RWPE1 (cell line): ENCODE results near the gene NUB1.

Experiments
- CTCF ChIA-PET: fragments of 350-600 bp; sonication (Branson Sonifier 250); formaldehyde crosslinking; extraction: SDS; loops from one replicate; lab custom pipeline; 2021; lab: Yijun Ruan, JAX
- POLR2A ChIA-PET: fragments of 400-600 bp; formaldehyde crosslinking; extraction: SDS; loops from one replicate; lab custom pipeline; 2020; ENCODE audit warnings: antibody characterized with exemption; ENCODE audit not compliant: low non-redundant PET; lab: Yijun Ruan, JAX
- DNase-seq: peaks from one replicate; pipeline ENCODE4 v3.0.0; 2012; ENCODE audit warnings: low spot score
- H3K27ac ChIP-seq: fragments of 450-650 bp; 2 replicates; pipeline ENCODE4 v1.5.1; 2017
- CTCF ChIP-seq: fragments of 450-650 bp; conservative IDR thresholded peaks from 2 replicates; pipeline ENCODE4 v1.5.1; 2017; ENCODE audit warnings: low read depth, mild to moderate bottlenecking

The NUB1 gene

DNA sequence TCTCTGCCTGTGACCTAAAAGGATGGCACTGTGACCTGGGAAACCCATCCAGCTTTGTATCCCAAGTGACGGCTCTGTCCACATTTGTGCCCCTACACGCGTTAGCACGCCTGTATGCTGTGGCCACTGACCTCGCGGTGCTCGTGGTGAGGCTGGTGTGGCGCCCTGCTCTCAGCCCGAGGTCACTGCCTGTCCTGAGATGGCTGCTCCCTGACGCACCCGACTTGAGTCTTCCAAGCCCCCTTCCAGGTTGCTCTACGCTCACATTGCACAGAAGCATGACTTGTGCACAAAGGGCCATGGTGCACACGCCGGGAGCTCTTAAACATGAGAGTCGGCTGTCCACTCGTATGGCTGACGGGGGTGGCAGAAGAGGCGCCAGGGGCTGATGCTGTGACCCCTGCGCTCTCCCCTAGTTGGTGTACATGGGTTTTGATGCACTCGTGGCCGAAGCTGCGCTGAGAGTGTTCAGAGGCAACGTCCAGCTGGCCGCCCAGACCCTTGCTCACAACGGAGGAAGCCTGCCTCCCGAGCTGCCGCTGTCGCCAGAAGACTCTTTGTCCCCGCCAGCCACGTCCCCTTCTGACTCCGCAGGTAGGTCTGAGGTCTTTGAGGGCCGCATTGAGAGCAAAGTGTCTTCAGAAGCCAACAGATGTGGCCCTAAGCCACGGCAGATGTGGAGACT lies 34.7 kb downstream of the NUB1 start:
- ChIA-PET POLR2A (no interaction called here), CTCF (interaction anchor here (0.6 kb wide), 1 partner anchor 25 kb away, joined by 4 read pairs; no protein-coding TSS in a partner anchor)
- TF ChIP-seq CTCF = no peak
- H3K27ac ChIP-seq = no peak overlapping the region
- DNase-seq = no peak

DNA sequence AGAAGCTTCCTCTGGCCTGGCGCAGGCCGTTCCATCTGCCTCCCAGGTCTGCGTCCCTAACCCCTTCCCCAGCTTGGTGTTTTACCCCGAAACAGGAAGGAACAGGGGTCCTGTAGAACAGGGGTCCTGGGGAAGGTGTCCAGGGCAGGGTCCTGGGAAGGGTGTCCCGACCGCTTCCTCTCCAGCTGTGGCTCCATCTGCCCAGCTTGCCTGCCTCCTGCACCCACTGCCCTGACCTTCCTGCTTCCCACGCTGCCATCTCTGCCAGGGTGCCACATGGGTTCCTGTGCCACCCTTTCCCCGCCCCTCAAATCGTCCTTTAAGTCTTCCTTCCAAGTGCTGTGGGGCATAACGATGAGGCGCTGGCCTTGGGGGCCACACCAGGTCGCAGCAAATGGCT lies 35.8 kb downstream of the NUB1 start:
- CTCF ChIA-PET = interaction anchor here (0.5 kb wide), 1 partner anchor 63 kb away, joined by 3 read pairs; no protein-coding TSS in a partner anchor
- POLR2A ChIA-PET = no interaction called here
- no peak for DNase-seq

GRCh38 chr7:151378011-151378410 lies 36.4 kb downstream of the NUB1 start:
- no peak for TF ChIP-seq CTCF
- CTCF ChIA-PET = no interaction called here

More for the DNA sequence above, 35.8 kb downstream of the NUB1 start:
- H3K27ac ChIP-seq = no peak overlapping the region
- no peak for TF ChIP-seq CTCF

DNA sequence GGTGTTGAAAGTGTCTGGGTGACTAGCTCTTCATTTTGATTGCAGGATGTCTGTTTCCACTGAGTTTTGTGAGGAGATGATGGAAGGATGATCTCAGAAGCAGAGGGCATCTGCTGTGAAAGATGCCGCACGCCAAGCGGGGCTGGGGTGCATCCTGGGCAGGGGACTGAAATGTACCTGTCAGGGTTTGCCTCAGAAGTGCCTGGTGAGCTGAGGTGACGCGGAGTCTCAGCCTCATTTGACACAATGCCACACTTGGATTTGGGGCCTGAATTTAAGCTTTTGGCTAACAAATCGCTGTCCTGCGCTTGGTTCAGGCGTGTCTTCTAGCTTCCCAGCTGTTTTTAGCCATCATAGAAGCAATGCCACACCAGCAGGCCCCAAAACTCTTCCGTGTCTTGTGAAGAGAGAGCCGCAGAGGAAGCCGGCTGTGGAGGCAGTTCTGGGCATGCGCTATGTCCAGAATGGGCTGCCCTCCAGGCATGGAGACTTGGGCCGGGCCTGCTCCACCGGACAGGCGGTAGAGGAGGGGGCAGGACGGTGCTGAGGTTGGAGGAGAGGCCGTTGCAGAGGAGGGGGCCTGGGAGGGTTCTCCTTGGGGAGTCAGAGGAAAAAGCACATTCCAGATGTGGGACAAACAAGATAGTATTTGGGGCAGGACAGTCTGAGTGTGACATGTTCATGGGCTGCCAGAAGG lies 37.0 kb downstream of the NUB1 start:
- no peak for DNase-seq
- TF ChIP-seq CTCF = no peak
- ChIA-PET POLR2A (no interaction called here), CTCF (interaction anchor here (0.6 kb wide), 1 partner anchor 12 kb away, joined by 3 read pairs; no protein-coding TSS in a partner anchor)
- peak overlapping the region; percentile 7; the same call in 1 of the 2 replicates for H3K27ac ChIP-seq

More at GRCh38 chr7:151378011-151378410, 36.4 kb downstream of the NUB1 start:
- POLR2A ChIA-PET = no interaction called here
- no peak overlapping the region for H3K27ac ChIP-seq
- DNase-seq = no peak

DNA sequence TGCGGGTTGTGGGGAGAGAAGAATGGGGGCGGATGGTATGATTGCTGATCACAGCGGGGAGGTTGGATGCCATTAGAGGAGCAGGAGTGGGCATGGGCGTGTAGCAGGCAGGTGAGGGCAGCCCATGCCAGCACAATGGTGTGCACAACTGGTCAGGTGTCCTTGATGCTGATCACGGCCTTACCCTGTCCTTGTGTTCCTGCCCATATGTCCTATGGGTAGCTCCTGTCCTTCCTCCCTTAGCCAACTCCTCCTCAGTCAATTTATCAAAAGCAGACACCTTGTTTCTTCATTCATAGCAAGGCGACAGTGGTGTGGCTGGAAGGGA lies 37.5 kb downstream of the NUB1 start:
- TF ChIP-seq CTCF = no peak
- ChIA-PET CTCF (interaction anchor here (0.6 kb wide), 1 partner anchor 12 kb away, joined by 3 read pairs; no protein-coding TSS in a partner anchor), POLR2A (no interaction called here)
- DNase-seq = no peak
- peak overlapping the region; percentile 7; the same call in 1 of the 2 replicates for H3K27ac ChIP-seq

DNA sequence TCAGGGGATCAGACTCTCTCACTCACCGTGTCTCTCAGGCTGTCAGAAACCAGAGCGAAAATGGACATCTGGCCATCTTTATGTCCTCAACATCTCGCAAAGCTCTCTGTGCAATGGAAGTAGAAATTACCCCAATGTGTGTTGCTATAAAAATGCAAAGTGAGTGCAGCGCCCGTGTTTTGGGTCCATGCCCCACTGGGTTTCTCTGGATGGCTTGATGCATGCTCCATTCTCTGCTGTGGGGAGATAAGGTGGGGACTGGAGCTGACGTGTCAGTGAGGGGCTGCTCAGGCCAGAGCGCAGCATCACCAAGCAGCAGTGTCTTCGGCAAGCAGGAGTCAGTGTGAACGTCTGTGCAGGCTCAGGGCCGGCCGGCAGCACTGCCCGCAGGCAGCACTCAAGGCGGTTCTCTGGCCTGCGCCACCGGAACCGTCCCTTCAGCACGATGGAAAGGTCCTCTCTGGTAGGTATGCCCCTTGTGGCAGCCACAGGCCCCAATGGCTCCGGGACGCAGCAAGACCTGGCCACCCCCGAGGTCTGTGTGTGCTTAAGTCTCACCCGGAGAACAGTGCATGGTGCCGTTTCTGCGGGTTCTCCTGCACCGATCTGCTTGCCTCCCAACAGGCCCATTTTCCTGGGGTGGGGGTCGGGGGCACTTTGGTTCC lies 38.1 kb downstream of the NUB1 start:
- no peak for TF ChIP-seq CTCF
- H3K27ac ChIP-seq = peak overlapping the region; percentile 7; the same call in 1 of the 2 replicates
- CTCF ChIA-PET = no interaction called here
- no peak for DNase-seq
- POLR2A ChIA-PET = no interaction called here
